SU-DHL-6 (cell line): Measurements from ENCODE around the gene WDR45.
"Not testable (repeated sequence)": the region's sequence is repeated elsewhere in the genome, so short reads cannot be mapped to it uniquely, and the experiment has no call there.

Experiments
- H2AFZ ChIP-seq: fragments of 200-600 bp; sonication (generic); 2 replicates; pipeline ENCODE4 v1.6.1; 2014; ENCODE audit warnings: low read depth, mild to moderate bottlenecking, moderate library complexity, mixed read lengths, antibody characterized with exemption, low read length; ENCODE audit not compliant: severe bottlenecking
- H3F3A ChIP-seq: fragments of 200-600 bp; shearing (Covaris generic); 2 replicates; pipeline ENCODE4 v1.6.0; 2016; ENCODE audit warnings: antibody characterized with exemption, mild to moderate bottlenecking; ENCODE audit not compliant: insufficient read depth
- H3K27ac ChIP-seq: fragments of 200-600 bp; sonication (generic); 2 replicates; pipeline ENCODE4 v1.5.1; 2016; ENCODE audit warnings: low read depth, mild to moderate bottlenecking, low read length, moderate library complexity, mixed read lengths
- H3K27me3 ChIP-seq: fragments of 200-600 bp; sonication (generic), shearing (Covaris generic); 2 replicates; pipeline ENCODE4 v1.6.0; 2014; ENCODE audit warnings: mild to moderate bottlenecking, low read length
- H3K36me3 ChIP-seq: fragments of 200-600 bp; sonication (generic); 2 replicates; pipeline ENCODE4 v1.6.1; 2014; ENCODE audit warnings: mild to moderate bottlenecking, low read length, mixed read lengths
- H3K4me2 ChIP-seq: fragments of 300-600, 200-600 bp; shearing (Covaris generic), sonication (generic); 2 replicates; pipeline ENCODE4 v1.6.0; 2014; ENCODE audit warnings: low read length, low read depth, mild to moderate bottlenecking; ENCODE audit not compliant: poor library complexity, severe bottlenecking
- H3K4me3 ChIP-seq: fragments of 200-600 bp; sonication (generic); 2 replicates; pipeline ENCODE4 v1.5.1; 2014; ENCODE audit warnings: antibody characterized with exemption, low read length, mild to moderate bottlenecking, mixed read lengths; ENCODE audit not compliant: insufficient read depth, poor library complexity, severe bottlenecking
- H3K79me2 ChIP-seq: fragments of 200-600 bp; sonication (generic); 2 replicates; pipeline ENCODE4 v1.6.1; 2014; ENCODE audit warnings: mild to moderate bottlenecking, low read length, moderate library complexity; ENCODE audit not compliant: insufficient read depth
- H3K9ac ChIP-seq: fragments of 200-600 bp; sonication (generic); 2 replicates; pipeline ENCODE4 v1.7.0; 2014; ENCODE audit warnings: mild to moderate bottlenecking, low read length
- H3K9me2 ChIP-seq: fragments of 200-600 bp; sonication (generic); replicated peaks from 2 replicates; pipeline ENCODE4 v1.6.1; 2014; ENCODE audit warnings: low read length; ENCODE audit not compliant: insufficient read depth
- H3K9me3 ChIP-seq: fragments of 200-600 bp; sonication (generic); 2 replicates; pipeline ENCODE4 v1.6.1; 2014; ENCODE audit warnings: low read length, mixed read lengths; ENCODE audit not compliant: insufficient read depth
- H4K20me1 ChIP-seq: fragments of 200-600 bp; sonication (generic); 2 replicates; pipeline ENCODE4 v1.6.1; 2014; ENCODE audit warnings: low read depth, mild to moderate bottlenecking, antibody characterized with exemption, low read length, moderate library complexity, mixed read lengths
- CTCF ChIP-seq: fragments of 200-600 bp; sonication (generic); IDR thresholded peaks from one replicate; pipeline ENCODE4 v1.5.1; 2017; ENCODE audit warnings: antibody characterized with exemption, mild to moderate bottlenecking, low read length, moderate library complexity; ENCODE audit not compliant: insufficient read depth, poor library complexity, severe bottlenecking
- EZH2phosphoT487 ChIP-seq: fragments of 200-600 bp; sonication (generic), shearing (Covaris generic); conservative IDR thresholded peaks from 2 replicates; pipeline ENCODE4 v1.6.1; 2018; ENCODE audit warnings: mild to moderate bottlenecking, antibody characterized with exemption, low read length, moderate library complexity, mixed read lengths

Gene WDR45

GRCh38 chrX:49079489-49080428, at the start of gene WDR45:
WDR45 (minus strand) TSS chrX:49079887; CDS start chrX:49078095, 1,792 bp downstream.
- Histone ChIP-seq H3K4me2 (peak within 1 kb of the TSS; percentile 77), H3K9me3 (no peaks in the 10 kb centered on the region), H3K27me3 (no peaks in the 10 kb centered on the region), H3F3A (no peaks in the 10 kb centered on the region), H3K36me3 (no peaks in the 10 kb centered on the region), H3K9ac (peak within 1 kb of the TSS; percentile 66), H4K20me1 (no peaks in the 10 kb centered on the region), H2AFZ (peak within 1 kb of the TSS; percentile 80), H3K4me3 (peak within 1 kb of the TSS; percentile 73), H3K9me2 (no peaks in the 10 kb centered on the region), H3K27ac (peak within 1 kb of the TSS; percentile 58), H3K79me2 (no peaks in the 10 kb centered on the region)
- TF ChIP-seq CTCF (no peak), EZH2phosphoT487 (no peak)

- TF ChIP-seq EZH2phosphoT487 (no peak), CTCF (no peak)
- Histone ChIP-seq H3K27ac (no peak overlapping the region), H3F3A (no peaks in the 10 kb centered on the region), H3K4me3 (no peak overlapping the region), H4K20me1 (no peaks in the 10 kb centered on the region), H3K9me3 (no peaks in the 10 kb centered on the region), H3K9me2 (no peaks in the 10 kb centered on the region), H2AFZ (peak overlapping the region; percentile 64), H3K36me3 (no peaks in the 10 kb centered on the region), H3K27me3 (no peaks in the 10 kb centered on the region), H3K9ac (peak overlapping the region; percentile 26; the same call in 1 of the 2 replicates), H3K79me2 (no peaks in the 10 kb centered on the region), H3K4me2 (peak overlapping the region; percentile 13)
Measured at GRCh38 chrX:49129427-49129826, 49.7 kb upstream of the WDR45 start.

GRCh38 chrX:49127742-49128258, 48.1 kb upstream of the WDR45 start:
- H3K4me2 ChIP-seq, H3K9me3 ChIP-seq, H3K27me3 ChIP-seq, H3K9ac ChIP-seq, H3K4me3 ChIP-seq, H4K20me1 ChIP-seq, H3F3A ChIP-seq, H3K36me3 ChIP-seq, H3K79me2 ChIP-seq, H3K27ac ChIP-seq, H2AFZ ChIP-seq, H3K9me2 ChIP-seq: not testable (repeated sequence)

- H3K27ac ChIP-seq = no peak overlapping the region
- H3K4me3 ChIP-seq = peak overlapping the region; percentile 91
- H4K20me1 ChIP-seq = no peaks in the 10 kb centered on the region
- TF ChIP-seq EZH2phosphoT487 = no peak
- no peak for TF ChIP-seq CTCF
- H3K4me2 ChIP-seq = peak overlapping the region; percentile 70
- no peaks in the 10 kb centered on the region for H3K9me3 ChIP-seq
- no peaks in the 10 kb centered on the region for H3F3A ChIP-seq
- no peak overlapping the region for H2AFZ ChIP-seq
- H3K9ac ChIP-seq = peak overlapping the region; percentile 92
- no peaks in the 10 kb centered on the region for H3K36me3 ChIP-seq
- peaks cover 12% of the 10 kb centered on the region for H3K79me2 ChIP-seq
- H3K27me3 ChIP-seq = no peaks in the 10 kb centered on the region
- no peaks in the 10 kb centered on the region for H3K9me2 ChIP-seq
Measured at GRCh38 chrX:49122499-49122898, 42.8 kb upstream of the WDR45 start.
